ENCODE results near the gene PPARG.

DNA sequence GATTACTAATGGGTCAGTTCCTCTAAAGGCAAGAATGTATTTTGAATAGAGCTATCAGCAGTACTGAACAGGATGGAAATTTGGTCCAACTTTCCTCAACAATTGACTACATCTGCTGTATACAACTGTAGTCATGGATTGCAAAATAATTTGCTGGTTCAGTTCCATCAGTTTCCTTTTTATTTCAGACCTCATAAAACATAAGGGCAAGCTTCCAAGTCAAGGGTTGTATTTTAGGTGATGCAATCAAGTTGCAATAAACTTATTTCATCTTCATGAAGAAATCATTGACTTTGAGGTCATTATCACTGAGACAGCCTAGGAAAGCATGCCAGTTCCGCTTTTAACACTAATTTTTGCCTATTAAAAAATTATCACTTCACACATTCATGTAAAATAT lies 105.0 kb downstream of the PPARG start:
- TF ChIP-seq, protein P1, sequence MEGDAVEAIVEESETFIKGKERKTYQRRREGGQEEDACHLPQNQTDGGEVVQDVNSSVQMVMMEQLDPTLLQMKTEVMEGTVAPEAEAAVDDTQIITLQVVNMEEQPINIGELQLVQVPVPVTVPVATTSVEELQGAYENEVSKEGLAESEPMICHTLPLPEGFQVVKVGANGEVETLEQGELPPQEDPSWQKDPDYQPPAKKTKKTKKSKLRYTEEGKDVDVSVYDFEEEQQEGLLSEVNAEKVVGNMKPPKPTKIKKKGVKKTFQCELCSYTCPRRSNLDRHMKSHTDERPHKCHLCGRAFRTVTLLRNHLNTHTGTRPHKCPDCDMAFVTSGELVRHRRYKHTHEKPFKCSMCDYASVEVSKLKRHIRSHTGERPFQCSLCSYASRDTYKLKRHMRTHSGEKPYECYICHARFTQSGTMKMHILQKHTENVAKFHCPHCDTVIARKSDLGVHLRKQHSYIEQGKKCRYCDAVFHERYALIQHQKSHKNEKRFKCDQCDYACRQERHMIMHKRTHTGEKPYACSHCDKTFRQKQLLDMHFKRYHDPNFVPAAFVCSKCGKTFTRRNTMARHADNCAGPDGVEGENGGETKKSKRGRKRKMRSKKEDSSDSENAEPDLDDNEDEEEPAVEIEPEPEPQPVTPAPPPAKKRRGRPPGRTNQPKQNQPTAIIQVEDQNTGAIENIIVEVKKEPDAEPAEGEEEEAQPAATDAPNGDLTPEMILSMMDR (IDR thresholded peaks at IDR 0.05; ENCODE audit: low read depth, low read length, poor library complexity, severe bottlenecking): no peak
- TF ChIP-seq EZH2phosphoT487 (IDR thresholded peaks at IDR 0.05; ENCODE audit: borderline replicate concordance, low read length): no peak

All from DOHH2 (cell line).